ENCODE results near the gene SMIM1.

DNA sequence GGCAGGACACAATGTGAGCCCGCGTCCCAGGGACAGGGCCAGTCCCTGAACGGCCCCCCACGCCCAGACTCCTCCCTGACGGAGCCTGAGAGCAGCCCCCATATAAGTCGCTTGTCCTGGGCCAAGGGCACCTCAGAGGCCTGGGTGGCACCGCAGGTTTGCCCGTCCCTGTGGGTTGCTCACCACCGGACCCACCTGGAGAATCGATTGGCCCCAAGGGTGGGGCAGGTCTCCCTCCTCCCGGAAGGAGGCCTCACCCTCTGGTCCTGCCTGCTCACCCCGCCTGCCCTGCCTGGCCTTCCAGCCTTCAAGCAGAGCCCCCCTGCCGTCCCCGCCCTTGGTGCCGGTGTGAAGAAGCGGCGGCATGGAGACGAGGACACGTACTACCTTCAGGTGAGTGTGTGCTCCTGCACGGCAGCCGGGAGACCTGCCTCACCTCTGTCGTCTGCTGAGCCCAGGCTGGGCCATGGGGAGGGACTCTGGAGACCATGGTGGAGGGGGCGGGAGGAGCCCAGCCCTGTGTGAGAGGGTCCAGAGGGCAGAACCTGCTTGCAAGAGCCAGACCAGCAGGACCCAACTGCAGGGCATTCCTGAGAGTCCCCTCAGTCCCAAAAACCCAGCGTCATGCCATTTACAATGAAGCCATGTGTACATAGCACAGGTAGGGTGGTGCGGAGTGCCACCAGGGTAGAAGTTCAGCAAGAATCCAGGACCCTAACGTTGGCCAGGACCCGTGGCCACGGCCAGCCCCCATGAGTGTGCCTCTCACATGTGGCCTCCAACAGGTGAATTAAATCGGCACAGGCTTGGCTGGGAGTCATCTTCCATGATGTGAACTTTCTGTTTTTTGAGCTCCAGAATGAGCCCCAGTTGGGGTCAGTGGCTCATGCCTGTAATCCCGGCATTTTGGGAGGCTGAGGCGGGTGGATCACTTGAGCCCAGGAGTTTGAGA is 44.4 kb upstream of the SMIM1 start:
- TF ChIP-seq POLR2A (IDR thresholded peaks at IDR 0.05; ENCODE audit: low read length) (peak; percentile 20), GATA1 (IDR thresholded peaks at IDR 0.05; ENCODE audit: low read depth, low read length) (no peak)
